CD14-positive monocyte (primary cell): ENCODE measurements around the gene TSPYL1. TPM values are rescaled to one million over a fixed set of nuclear protein-coding genes. Genes with fewer than 3 reads are reported as not detected.

Experiments used
- DNase-seq, 3 donors: peaks; one replicate each; pipeline ENCODE4 v3.0.0-alpha.2; 2011 to 2022
- H2AFZ ChIP-seq: 2 replicates; pipeline ENCODE4 v1.6.0; 2012; ENCODE audit warnings: mild to moderate bottlenecking, low read depth, low read length, inconsistent platforms; ENCODE audit not compliant: insufficient read depth, poor library complexity, severe bottlenecking
- H3K27ac ChIP-seq, 2 donors: 1 replicate in 1 of 2; 2 replicates in 1 of 2; pipeline ENCODE4 v1.5.1; 2012 to 2013; ENCODE audit warnings: low read length in 2 of 2, control low read depth in 1 of 2, inconsistent platforms in 1 of 2, low read depth in 1 of 2, mild to moderate bottlenecking in 1 of 2
- H3K27me3 ChIP-seq, 2 donors: one replicate each; pipeline versions ENCODE4 v1.6.0 to v1.6.1; 2011 to 2013; ENCODE audit warnings: low read length in 2 of 2; ENCODE audit not compliant: control insufficient read depth in 2 of 2, insufficient read depth in 2 of 2
- H3K36me3 ChIP-seq, 2 donors: replicated peaks in 1 of 2; 1 replicate in 1 of 2; 2 replicates in 1 of 2; pipeline versions ENCODE4 v1.5.1 to v1.6.1; 2012 to 2013; ENCODE audit warnings: low read length in 2 of 2, control low read depth in 1 of 2, inconsistent platforms in 1 of 2, mild to moderate bottlenecking in 1 of 2; ENCODE audit not compliant: insufficient read depth in 2 of 2, control insufficient read depth in 1 of 2
- H3K4me1 ChIP-seq, 2 donors: 1 replicate in 1 of 2; 2 replicates in 1 of 2; pipeline versions ENCODE4 v1.5.1 to v1.6.1; 2012 to 2013; ENCODE audit warnings: low read length in 2 of 2, control low read depth in 1 of 2, inconsistent platforms in 1 of 2, mild to moderate bottlenecking in 1 of 2, moderate library complexity in 1 of 2; ENCODE audit not compliant: insufficient read depth in 2 of 2, control insufficient read depth in 1 of 2
- H3K4me2 ChIP-seq: replicated peaks from 2 replicates; pipeline ENCODE3; 2012; ENCODE audit warnings: low read length, moderate library complexity, mild to moderate bottlenecking; ENCODE audit not compliant: poor library complexity, severe bottlenecking; ENCODE audit errors: extremely low read depth
- H3K4me3 ChIP-seq, 3 experiments: fragments of 200-600 bp in 1 of 3; sonication (generic) in 1 of 3; replicated peaks in 1 of 3; 1 replicate in 2 of 3; 2 replicates in 1 of 3; pipeline ENCODE4 v1.5.1; 2011 to 2013; ENCODE audit warnings: low read length in 3 of 3, mild to moderate bottlenecking in 3 of 3, control low read depth in 2 of 3, low read depth in 2 of 3, inconsistent platforms in 1 of 3, moderate library complexity in 1 of 3
- H3K79me2 ChIP-seq: 2 replicates; pipeline ENCODE4 v1.6.0; 2012; ENCODE audit warnings: mild to moderate bottlenecking, control low read depth, inconsistent platforms, low read length, moderate library complexity; ENCODE audit not compliant: insufficient read depth
- H3K9ac ChIP-seq: 2 replicates; pipeline ENCODE4 v1.6.0; 2017; ENCODE audit warnings: low read length, mild to moderate bottlenecking; ENCODE audit not compliant: insufficient read depth, poor library complexity, severe bottlenecking
- H3K9me3 ChIP-seq, 2 donors: replicated peaks in 1 of 2; 1 replicate in 1 of 2; 2 replicates in 1 of 2; pipeline versions ENCODE4 v1.5.1 to v1.6.1; 2012 to 2013; ENCODE audit warnings: low read length in 2 of 2, control low read depth in 1 of 2; ENCODE audit not compliant: control insufficient read depth in 1 of 2, insufficient read depth in 1 of 2
- H4K20me1 ChIP-seq: 2 replicates; pipeline ENCODE4 v1.6.0; 2012; ENCODE audit warnings: mild to moderate bottlenecking, low read length, control low read depth, moderate library complexity; ENCODE audit not compliant: insufficient read depth
- H3K27ac Mint-ChIP-seq, 7 donors: one replicate each; pipeline ENCODE4 v1.8.0; 2020; ENCODE audit warnings: mild to moderate bottlenecking in 7 of 7, mixed read lengths in 7 of 7, moderate library complexity in 6 of 7, inconsistent platforms in 2 of 7
- H3K27me3 Mint-ChIP-seq, 3 donors: one replicate each; pipeline ENCODE4 v1.8.0; 2021 to 2022; ENCODE audit warnings: low read depth in 3 of 3, mild to moderate bottlenecking in 3 of 3, mixed read lengths in 3 of 3, moderate library complexity in 3 of 3, inconsistent platforms in 1 of 3
- H3K36me3 Mint-ChIP-seq, 2 donors: one replicate each; pipeline ENCODE4 v1.8.0; 2020; ENCODE audit warnings: mixed read lengths in 2 of 2, inconsistent platforms in 1 of 2, mild to moderate bottlenecking in 1 of 2
- H3K4me1 Mint-ChIP-seq: one replicate; pipeline ENCODE4 v1.8.0; 2020; ENCODE audit warnings: mild to moderate bottlenecking, mixed read lengths
- H3K4me3 Mint-ChIP-seq, 2 donors: one replicate each; pipeline ENCODE4 v1.8.0; 2020; ENCODE audit warnings: mild to moderate bottlenecking in 2 of 2, mixed read lengths in 2 of 2, moderate library complexity in 1 of 2
- H3K9me3 Mint-ChIP-seq, 7 donors: one replicate each; pipeline ENCODE4 v1.8.0; 2020 to 2022; ENCODE audit warnings: mixed read lengths in 7 of 7, mild to moderate bottlenecking in 6 of 7, moderate library complexity in 6 of 7, inconsistent platforms in 2 of 7
- CTCF ChIP-seq: fragments of 200-600 bp; IDR thresholded peaks from one replicate; pipeline ENCODE4 v1.8.0; 2022; ENCODE audit warnings: antibody characterized with exemption, mild to moderate bottlenecking
- WGBS: methylation state at CpG from one replicate; pipeline ENCODE4 v1.1.5; 2013; ENCODE audit warnings: missing lambda C conversion rate; ENCODE audit not compliant: insufficient coverage; 5-methylcytosine and 5-hydroxymethylcytosine counted together
- intact Hi-C, 2 donors: fragments of 100-400 bp; cut with micrococcal nuclease; formaldehyde crosslinking; loops; one replicate each; pipeline versions ENCODE4 v1.15.0 to v1.15.1; 2023
- polyA plus RNA-seq, 3 donors: library from polyadenylated mRNA; depleted of rRNA in 1 of 3; unstranded in 2 of 3; stranded (reverse) in 1 of 3; fragments of 300-500 nt in 2 of 3; fragments of >200 nt in 1 of 3; fragmentation: Illumina TruSeq in 2 of 3; gene quantifications; 1 replicate in 2 of 3; 2 replicates in 1 of 3; pipeline ENCODE4 v1.2.3, GENCODE V29; 2012 to 2021

The TSPYL1 gene
- polyA plus RNA-seq, 3 donors: 19.6 to 21.0 (median 20.0) TPM

DNA sequence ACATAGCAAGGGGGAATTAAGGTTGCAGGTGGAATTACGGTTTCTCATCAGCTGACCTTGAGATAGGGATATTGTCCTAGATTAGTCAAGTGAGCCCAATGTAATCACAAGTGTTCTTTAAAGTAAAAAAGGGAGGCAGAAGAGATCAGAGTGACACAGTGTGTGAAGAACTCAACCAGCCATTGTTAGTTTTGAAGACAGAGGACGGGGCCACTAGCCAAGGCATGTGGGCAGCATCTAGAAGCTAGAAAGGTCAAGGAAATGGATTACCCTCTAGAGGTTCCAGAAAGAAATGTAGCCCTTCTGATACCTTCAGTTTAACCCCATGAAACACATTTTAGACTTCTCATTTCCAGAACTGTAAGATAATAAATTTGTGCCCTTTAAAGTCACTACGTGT lies 18.5 kb upstream of the TSPYL1 start:
- H3K9ac ChIP-seq: no peak overlapping the region
- intact Hi-C loops: loop anchor here in 1 of 2 donors (10.0 kb wide), 1 partner anchor 147 kb away; no protein-coding TSS in a partner anchor
- peaks cover 6 to 14% of the 10 kb centered on the region in 2 donors for H3K4me1 ChIP-seq
- no peaks in the 10 kb centered on the region for H3K79me2 ChIP-seq
- no peak overlapping the region for H3K4me2 ChIP-seq
- no peaks in the 10 kb centered on the region for H3K9me3 ChIP-seq
- H3K27me3 Mint-ChIP-seq: peaks cover 0 to 1% (median 0%) of the 10 kb centered on the region in 3 donors
- no peak overlapping the region for H3K27ac Mint-ChIP-seq
- no peak for DNase-seq
- H3K36me3 Mint-ChIP-seq: no peaks in the 10 kb centered on the region
- WGBS: 100% methylated on average over 2 of the region's 3 CpGs
- H3K4me3 Mint-ChIP-seq: no peak overlapping the region
- H3K27me3 ChIP-seq: no peaks in the 10 kb centered on the region
- H3K4me1 Mint-ChIP-seq: peaks cover 23% of the 10 kb centered on the region
- no peaks in the 10 kb centered on the region for H4K20me1 ChIP-seq
- H3K27ac ChIP-seq: no peak overlapping the region
- peaks cover 0 to 3% (median 2%) of the 10 kb centered on the region in 7 donors for H3K9me3 Mint-ChIP-seq
- no peak overlapping the region for H3K4me3 ChIP-seq
- TF ChIP-seq CTCF: no peak
- H2AFZ ChIP-seq: no peak overlapping the region
- no peaks in the 10 kb centered on the region for H3K36me3 ChIP-seq

DNA sequence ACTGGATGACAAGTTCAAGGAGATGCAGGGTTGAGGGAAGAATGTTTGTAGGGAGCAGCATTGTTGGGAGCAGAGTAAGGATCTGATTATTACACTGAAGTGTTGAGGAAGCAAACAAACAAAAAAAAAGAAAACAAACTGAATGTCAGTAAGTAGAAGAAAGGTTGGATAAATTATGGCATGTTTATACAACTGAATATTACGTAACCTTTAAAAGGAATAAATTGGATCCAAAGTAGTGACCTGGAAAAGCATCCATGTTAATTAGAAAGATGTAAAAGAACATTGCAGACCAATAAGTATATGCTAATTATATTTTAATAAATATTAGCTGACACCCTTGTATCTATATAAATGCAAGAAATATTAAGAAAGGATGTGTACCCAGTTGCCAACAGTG lies 12.8 kb upstream of the TSPYL1 start:
- Mint-ChIP-seq H3K9me3 (peaks cover 0 to 2% (median 0%) of the 10 kb centered on the region in 7 donors), H3K36me3 (no peaks in the 10 kb centered on the region), H3K4me3 (no peak overlapping the region), H3K4me1 (peaks cover 5% of the 10 kb centered on the region), H3K27ac (no peak overlapping the region), H3K27me3 (peaks cover 0 to 1% (median 0%) of the 10 kb centered on the region in 3 donors)
- no CpG with 5 or more reads among the region's 1 CpG for WGBS
- Histone ChIP-seq H3K4me1 (peaks cover 4 to 6% of the 10 kb centered on the region in 2 donors), H3K9ac (no peak overlapping the region), H3K4me3 (no peak overlapping the region), H3K4me2 (no peak overlapping the region), H3K79me2 (no peaks in the 10 kb centered on the region), H4K20me1 (no peaks in the 10 kb centered on the region), H3K9me3 (no peaks in the 10 kb centered on the region), H3K27me3 (no peaks in the 10 kb centered on the region), H2AFZ (no peak overlapping the region), H3K36me3 (no peaks in the 10 kb centered on the region), H3K27ac (no peak overlapping the region)
- TF ChIP-seq CTCF: no peak
- intact Hi-C loops: loop anchor here (5.0 to 10.0 kb wide), 2 partner anchors 152 to 240 kb away; no protein-coding TSS in a partner anchor
- no peak for DNase-seq
